NCI-H2171 treated with DMSO at 0.1 percent for 48 hours (cell line): ENCODE measurements around the gene RPS2.

Experiments used
- DNase-seq: peaks from one replicate; lab custom pipeline; 2025; lab: John Stamatoyannopoulos, UW

RPS2 gene

DNA sequence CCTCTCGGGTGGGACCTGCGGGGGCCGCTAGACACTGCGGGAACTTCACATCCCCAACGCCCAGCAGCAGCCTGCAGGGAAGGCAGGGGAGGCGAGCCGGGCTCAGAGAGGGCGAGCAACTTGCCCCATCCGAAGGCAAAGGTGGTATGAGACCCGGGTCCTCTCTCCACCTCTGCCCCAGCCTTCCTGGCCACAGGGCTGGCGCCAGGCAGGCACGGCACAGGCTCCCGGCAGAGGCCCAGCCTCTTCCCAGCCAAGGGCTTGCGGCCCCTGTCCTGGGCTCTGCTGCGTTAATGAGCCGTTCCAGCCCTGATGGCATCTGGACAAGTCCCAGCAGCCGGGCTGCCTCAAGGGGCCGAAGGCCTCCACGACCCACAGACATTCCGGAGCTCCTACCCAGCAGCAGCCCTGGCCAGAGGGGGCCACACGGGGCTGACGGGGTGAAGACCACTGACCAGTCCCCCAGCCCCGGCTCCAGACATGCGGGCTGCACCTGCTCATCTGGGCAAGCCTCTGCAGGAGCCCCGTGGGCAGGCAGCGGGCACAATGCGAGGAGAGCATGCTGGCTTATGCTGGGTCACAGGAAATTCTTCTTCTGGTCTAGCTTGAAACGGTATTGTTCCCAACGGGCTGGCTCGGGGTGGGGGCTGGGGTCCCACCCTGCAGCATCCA lies 45.2 kb downstream of the RPS2 start:
- no peak for DNase-seq

DNA sequence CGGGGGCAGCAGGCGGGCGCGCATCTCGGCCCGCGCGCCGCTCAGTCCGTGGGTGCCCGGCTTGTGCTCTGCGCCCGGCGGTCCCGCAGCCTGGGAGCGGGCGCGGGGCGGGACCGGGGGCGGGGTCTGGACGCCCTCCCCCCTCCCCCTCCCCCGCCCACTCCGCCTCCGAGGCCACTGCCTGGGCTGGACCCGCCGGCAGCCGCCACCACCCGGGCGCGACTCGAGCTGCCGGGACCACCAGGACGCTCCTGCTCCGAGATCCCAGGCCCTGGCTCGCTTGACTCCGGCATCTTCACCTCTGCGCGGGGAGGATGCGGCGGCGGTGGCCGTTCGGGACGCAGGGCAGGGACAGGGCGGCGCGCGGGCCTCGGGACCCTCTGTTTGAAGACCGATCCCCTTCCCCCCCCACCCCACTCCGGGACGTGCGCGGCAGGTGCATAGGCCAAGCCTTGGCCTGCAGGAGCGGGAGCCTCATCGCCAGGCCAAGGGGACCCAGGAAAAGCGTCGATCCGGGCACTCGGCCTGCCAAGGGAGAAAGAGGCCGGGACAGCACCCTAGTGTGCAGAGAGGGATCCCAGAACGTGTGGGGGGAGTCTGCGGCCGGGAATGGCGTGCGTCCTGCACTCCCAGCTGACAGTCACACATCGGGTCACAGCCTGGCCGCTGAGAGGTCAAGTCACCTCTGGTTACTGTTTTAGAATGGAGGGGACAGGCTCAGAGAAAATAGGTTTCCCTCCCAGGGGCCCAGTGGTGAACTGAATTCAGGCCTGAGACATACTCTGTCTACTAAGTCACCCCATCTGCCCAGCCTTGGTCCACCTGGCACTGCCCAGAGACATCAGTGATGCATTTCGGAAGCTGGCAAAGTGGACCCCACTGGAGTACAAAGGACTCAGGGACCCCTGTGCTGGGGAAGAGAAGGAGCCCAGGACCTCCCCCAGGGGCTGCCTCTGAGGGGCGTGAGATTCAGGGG lies 46.0 kb downstream of the RPS2 start, which contains the start of gene HS3ST6:
HS3ST6 (minus strand) TSS at position 65 of the 976 bp plus-strand sequence. CDS start 92 bp downstream, outside the sequence.
- DNase-seq = no peak

DNA sequence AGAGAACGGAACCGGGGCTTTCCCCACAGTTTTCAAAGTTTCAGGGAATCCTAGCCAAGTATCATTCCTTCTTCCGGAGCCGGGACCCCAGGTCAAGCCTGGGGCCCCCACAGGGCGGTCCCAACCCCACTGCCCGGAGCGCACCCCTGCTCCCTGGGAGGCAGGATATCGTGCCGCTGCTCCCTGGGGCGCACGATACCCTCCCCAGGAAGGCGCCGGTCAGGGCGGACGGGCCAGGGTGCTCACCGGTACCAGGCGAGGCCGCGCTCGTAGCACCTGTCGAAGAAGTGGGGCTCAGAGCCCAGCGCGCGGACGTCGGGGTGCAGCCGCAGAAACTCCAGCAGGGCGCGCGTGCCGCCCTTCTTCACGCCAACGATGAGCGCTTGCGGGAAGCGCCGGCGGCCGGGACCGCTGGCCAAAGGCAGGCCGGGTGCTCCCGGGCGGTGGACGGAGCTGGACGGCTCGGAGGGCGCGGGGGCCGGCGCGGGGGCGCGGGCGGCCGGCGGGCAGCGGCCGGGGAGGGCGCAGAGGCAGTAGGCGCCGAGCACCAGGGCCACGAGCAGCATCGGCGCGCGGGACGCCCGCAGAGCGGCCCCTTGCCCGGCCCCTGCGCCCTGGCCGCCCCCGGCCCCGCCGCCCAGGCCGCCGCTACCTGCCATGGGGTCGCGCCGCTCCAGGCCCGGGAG lies 46.8 kb downstream of the RPS2 start:
- DNase-seq = no peak

DNA sequence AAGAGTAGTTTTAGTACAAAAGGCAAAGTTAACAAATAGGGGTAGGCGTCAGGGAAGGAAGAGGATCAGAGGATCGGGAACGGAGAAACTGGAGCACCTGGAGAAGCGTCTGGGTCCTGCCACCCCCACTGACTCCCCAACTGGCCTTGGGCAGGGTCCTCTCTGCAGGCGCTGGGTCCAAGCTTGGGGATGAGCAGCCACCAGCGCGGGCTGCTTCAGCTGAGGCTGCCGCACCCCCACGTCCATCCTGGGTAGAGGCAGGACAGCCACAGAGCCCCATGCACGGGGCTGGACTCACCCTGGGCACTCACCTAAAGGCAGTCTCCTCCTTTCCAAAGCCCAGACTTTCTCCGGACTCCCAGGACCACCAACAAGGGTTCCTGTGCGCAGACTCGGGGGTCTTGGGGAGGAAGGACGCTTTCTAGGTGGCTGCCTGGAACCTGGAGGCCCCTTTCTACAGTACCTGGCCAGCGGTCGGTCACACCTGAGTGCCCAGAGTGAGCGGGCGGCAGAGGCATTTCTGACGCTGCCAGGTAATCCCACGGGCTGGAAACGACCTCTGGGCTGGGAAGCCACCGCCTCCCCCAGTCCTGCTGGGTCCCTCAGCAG lies 47.5 kb downstream of the RPS2 start:
- DNase-seq = no peak

DNA sequence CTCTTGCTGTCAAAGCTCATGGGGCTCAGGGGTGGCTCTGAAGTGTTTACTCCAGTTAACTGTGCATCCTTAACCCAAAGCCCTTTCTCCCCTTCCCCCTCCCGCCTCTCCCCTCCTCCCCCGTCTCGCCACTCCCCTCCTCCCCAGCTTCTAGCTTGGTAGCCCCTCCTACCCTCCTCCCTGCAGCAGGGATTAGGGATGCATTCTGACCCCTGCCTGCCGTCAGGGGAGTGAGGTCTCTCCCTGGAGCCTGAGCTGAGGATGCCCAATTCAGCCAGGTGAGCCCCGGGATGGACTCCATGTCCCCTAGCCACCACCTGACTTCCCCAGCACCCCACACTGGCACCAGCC lies 48.0 kb downstream of the RPS2 start:
- DNase-seq = no peak

DNA sequence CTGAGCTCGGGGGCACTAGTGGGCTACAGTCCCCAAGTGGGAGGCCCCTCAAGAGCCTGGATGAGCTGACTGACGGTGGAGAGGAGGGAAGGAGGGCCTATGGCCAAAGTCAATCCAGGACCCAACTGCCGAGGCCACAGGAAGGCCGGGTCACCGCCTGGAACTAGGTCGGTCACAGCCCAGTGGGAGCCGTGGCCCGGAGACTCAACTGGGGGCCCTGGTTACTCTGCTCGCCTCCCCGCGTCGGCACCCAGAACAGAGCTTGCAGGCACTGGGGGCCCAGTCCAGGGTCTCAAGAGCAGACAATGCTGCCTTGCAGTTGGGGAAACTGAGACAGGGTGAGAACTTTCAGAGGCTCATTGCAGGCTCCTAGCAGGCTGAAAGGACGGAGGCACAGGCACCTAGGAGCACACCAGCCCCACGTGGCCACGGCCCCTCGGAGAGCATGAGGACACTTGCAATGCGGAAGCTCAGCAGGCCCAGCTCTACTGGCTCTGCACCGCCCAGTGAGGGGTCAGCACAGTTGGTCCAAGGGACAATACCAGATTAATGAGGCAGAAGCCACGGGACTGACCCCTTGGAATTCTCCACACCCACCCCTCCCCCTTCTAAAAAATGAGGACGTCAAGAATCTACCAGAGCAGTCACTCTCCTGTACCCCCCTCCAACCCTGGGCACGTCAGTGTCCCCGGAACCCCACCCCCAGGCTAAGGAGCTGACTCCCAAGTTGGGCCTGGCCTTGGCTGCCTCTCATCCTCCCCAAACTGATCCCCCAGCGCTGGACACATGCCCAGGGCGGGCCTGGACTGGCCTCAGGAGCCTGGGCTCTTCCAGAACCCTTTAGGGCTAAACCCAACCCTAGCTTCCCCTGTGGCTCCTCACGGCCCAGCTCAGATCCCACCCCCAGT lies 48.6 kb downstream of the RPS2 start:
- DNase-seq = no peak

DNA sequence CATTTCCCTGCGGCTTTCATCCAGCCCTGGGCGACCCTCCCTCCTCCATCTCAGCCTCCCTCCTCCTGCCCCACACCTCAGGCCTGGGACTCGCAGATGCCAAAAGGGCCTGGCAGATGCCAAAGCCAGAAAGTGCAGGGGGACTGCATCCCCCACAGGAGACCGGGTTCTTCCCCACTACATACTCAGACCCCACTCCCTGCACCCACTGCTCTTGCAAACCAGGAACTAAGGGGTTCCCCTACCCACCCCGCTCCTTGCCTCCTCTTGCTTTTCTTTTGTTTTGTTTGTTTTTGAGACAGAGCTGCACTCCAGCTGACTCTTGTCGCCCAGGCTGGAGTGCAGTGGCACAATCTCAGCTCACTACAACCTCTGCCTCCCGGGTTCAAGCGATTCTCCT lies 49.6 kb downstream of the RPS2 start:
- DNase-seq = no peak

DNA sequence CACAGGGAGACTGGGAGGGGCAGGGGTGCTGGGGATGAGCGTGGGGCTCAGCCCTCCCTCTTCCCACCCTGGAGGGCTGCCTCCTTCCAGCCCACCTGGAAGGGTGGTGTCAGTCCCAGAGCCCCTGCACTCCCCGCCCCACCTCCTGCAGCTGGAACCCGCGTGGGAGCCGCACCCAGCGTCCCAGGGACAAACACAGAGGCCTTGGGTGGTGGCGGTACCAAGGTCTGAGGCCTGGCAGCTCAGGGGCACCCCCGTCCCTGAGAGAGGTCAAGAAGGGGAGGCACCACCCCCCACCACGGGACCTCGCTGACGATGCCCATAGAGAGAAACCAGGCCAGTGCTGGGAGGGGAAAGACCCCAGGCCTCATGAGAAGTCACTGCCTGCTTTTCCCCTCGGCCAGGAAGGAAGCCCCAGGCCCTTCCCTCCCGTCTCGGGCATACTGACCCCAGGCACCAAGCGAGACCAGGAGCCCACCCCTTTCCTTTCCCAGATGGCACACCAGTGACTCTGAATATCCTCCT lies 50.5 kb downstream of the RPS2 start:
- DNase-seq = no peak

DNA sequence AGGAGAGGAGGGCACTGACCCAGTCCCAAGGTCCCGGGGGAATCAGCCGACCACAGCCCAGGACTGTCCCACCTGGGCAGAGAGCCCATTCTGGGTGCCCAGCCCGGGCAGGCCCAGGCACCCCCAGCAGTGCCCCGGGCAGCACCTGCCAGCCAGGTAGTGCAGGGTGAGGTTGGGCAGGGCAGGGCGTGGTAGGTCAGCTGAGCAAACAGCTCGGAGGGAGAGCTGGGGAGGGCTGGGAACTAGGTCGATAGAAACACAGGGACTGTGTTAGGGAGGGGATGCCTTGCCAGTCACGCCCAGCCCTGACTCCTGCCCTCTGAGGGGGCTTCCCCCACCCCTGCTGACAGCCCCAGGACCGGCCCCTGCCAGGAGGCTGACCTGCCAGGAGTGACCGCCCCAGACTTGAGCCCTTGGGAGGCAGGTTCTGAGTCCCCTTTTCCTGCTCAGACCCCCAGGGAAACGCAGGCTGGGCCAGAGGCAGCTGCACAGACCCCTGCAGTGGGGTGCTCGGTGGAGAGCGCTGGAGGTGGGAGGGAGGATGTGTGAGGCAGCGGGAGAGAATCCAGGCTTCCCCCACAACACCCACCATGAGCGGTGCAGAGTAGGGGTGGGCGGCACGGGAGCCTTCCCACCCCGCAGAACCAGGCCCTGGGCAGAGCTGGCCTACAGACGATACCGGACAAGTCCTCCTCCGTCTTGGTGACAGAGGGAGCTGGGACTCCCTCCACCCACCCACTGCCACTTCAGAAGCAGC lies 51.1 kb downstream of the RPS2 start:
- DNase-seq = no peak

DNA sequence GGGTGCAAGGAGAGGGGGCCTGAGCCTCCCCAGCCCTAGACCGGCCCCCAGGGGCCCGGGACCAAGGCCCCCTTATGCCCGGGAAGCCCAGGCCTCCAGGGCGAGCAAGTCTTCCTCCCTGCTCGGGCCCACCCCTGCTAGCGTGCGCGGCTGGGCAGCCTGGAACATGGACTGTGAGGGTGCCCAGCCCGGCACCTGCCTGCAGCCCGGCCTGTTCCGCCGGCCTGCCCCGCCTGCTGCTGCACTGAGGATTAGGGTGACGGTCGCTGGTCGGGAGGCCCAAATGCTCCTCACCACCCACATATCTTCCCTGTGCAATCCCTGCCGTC lies 52.4 kb downstream of the RPS2 start:
- DNase-seq = no peak
